DMS79 (cell line): ENCODE results near the gene IARS2.
"Not testable (repeated sequence)": the region's sequence is repeated elsewhere in the genome, so short reads cannot be mapped to it uniquely, and the experiment has no call there.

Experiments used
- DNase-seq: peaks from one replicate; lab custom pipeline; 2025; lab: John Stamatoyannopoulos, UW

IARS2 gene

GRCh38 chr1:220112600-220112999, 18.7 kb downstream of the IARS2 start:
- DNase-seq: not testable (repeated sequence)

DNA sequence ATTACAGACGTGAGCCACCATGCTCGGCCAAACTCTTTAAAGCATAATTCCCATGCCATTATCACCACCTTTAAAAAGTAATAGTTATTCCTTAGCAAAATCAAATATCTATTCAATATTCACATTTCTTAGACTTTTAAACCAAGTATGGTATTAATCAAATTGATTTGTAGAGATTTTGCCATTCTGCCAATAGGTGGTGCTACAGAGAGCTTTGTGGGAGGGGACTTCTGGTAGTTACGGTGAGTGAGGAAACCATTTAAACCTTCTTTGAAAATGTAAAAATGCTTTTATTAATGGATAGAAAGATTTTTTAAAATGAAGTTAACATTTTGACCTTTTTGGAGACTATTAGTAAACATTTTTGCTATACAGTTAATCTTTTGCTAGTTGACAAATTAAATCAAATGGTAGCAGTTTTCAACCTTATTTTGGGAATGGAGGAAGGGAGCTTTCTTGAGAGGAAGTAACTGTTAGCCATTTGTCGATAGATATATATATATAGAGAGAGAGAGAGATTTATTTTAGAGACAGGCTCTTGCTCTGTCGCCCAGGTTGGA, 19.3 kb downstream of the IARS2 start:
- no peak for DNase-seq

- no peak for DNase-seq
These were observed 25.1 kb downstream of the IARS2 start for GRCh38 chr1:220119043-220119512.

- DNase-seq: no peak
These were observed 28.0 kb downstream of the IARS2 start for GRCh38 chr1:220121791-220122530.

DNA sequence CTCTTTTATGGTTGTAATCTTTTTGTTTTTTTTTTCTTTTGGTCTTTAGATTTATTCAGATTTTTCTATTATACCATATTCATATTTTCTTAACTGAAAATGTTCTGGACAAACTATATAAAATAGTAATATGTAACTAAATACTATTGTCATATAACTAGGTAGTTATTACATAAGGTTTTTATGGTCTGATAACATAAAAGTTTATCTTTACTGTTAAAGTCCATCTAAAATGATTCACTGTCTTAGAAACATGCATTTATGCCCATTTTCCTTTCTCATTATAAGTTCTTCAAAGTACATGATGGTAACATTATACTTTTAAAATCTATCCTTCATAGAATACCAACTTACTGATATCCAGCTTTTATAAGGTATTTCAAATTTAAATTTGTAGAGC, 29.1 kb downstream of the IARS2 start:
- no peak for DNase-seq

GRCh38 chr1:220123889-220124288, 30.0 kb downstream of the IARS2 start:
- DNase-seq: no peak

DNA sequence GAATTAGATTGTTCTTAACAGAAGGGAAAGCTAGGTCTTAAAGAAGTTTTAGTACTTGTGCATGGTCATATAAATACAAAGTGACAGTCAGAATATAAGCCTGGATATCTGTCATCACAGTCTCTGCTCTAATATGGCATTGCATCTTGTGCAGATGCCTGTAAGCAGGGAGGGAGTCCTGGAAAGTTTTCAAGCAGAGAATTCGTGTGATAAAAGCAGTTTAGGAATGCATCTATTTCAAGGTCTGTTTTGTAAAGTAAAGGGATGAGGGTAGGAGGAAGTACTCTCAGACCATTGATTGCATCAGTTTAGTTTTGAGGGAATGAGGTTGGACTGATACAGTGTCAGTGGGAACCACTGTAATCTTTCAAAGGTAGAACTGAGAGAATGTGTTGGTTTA, 30.6 kb downstream of the IARS2 start:
- no peak for DNase-seq

DNA sequence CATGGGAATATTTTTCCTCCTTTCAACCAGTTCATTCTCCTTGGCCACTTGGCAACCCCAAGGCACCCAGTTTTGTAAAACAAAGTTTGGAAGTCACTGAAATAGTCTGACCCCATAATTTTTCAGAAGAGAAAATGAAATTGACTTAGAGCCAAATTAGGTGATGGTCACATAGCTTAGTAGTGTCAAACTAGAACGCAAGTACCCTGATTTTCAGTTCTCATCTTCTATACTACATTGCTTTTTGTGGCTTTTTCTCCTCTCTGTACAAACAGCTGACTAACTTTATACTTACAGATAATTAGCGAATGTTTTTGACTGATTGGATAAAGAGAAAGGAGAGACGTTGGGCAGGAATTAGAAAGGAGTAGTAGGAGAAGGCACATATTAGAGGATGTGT, 33.1 kb downstream of the IARS2 start:
- DNase-seq: no peak

DNA sequence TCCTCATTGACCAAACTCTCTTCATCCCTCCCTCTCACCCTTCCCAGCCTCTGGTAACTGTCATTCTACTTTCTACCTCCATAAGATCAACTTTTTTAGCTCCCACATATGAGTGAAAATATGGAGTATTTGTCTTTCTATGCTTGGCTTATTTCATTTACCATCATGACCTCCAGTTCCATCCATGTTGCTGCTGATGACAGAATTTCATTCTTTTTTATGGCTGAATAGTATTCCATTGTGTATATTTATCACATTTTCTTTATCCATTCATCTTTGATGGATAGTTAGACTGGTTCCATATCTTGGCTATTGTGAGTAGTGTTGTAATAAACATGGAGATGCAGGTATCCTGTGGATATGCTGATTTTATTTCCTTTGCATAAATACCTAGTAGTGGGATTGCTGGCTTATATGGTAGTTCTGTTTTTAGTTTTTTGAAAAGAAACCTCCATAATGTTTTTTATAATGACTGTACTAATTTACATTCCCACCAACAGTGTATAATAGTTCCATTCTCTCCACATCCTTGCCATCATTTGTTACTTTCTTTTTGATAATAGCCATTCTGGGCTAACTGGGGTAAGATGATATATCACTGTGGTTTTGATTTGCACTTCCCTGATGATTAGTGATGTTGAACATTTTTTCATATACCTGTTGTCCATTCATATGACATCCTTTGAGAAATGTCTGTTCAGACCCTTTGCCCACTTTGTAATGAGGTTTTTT, 35.7 kb downstream of the IARS2 start:
- no peak for DNase-seq

DNA sequence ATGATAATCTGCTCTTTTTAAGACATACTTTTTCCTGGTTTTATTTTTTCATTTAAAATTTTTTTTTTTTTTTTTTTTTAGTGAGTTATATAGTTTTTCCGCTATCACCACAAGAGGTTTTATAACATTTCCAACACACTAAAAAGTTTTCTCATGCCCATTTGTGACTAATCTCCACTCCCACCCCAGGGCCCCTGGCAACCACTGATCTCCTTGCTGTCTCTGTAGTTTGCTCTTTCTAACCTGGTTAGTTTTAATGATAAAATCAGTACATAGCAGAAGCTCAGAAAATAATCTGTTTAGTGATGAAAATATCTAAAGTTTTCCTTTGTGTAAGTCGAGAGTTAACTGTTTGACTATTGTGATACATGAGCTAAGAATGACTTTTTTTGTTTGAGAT, 41.8 kb downstream of the IARS2 start:
- DNase-seq: no peak

DNA sequence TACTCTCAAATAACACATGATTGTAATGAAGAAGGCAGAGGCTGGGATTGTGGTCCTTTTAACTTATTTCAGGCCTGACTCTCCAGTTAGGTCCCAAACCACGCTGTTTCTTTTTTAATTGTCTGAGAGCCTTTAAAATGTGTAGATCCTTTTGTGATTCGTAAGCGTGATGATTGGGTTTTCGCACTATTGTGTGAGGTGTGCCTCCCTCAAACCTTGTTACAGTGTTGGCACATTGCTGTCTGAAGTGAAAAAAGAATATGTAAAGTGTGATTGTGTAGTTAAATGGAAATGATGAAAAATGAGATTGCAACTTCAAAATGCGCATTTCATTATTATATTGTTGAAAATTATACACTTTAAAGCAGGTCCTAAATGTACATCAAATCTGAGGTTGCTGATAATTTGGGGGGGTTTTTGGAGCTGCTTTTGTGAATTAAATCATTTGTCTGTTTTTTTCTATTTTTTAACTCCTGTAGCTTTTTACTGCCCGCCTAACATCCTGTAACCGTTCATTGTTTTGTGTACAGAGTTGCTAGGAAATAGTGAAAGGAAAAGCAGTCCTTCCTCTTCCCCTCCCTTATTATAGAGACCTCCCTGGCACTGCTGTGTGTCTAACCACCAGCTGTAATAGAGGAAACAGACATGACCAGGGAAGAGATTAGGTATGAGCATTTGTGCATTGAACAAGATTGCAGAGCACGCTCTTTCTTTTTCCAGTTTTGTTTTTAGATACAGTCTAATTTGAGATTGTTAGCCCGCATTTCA, 43.3 kb downstream of the IARS2 start:
- DNase-seq: no peak

DNA sequence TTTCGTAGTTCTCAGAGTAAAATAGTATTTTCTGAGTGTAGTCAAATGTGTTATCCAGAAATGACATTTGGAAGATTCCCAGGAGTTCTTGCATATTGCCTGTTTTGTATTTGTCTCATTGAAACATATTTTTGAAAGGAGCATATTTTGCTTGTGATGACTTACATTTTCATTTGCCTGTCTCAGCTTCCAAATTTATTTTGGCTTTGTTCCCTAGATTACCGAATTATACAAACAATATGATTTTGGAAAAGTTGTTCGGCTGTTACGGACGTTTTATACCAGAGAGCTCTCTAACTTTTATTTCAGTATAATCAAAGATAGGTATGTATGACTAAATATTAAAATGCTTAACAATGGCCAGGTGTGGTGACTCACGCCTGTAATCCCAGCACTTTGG, 46.0 kb downstream of the IARS2 start:
- DNase-seq: no peak

- DNase-seq: no peak
These were observed 50.1 kb downstream of the IARS2 start for GRCh38 chr1:220144051-220144450.

GRCh38 chr1:220149742-220150141, 55.8 kb downstream of the IARS2 start:
- no peak for DNase-seq

GRCh38 chr1:220151454-220151853, 57.5 kb downstream of the IARS2 start:
- DNase-seq: no peak

DNA sequence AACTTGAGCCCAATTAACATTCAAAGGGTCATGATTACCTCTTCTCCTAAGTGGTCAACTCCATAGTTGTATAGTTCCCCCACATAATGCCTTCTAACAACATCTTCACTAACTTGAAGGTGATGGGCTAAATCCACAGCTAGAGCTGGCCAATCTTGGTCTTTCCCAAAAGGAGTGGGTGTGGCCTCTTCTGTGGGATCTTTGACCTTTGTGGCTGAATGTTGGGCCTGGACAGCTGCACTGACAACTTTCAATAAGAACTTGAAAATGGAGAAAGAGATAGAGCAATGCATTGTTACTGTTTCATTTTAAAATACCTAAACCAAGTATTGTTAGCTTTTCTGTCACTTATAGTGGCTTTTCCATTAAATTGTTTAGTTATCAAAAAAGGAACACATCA, 59.2 kb downstream of the IARS2 start:
- no peak for DNase-seq

DNA sequence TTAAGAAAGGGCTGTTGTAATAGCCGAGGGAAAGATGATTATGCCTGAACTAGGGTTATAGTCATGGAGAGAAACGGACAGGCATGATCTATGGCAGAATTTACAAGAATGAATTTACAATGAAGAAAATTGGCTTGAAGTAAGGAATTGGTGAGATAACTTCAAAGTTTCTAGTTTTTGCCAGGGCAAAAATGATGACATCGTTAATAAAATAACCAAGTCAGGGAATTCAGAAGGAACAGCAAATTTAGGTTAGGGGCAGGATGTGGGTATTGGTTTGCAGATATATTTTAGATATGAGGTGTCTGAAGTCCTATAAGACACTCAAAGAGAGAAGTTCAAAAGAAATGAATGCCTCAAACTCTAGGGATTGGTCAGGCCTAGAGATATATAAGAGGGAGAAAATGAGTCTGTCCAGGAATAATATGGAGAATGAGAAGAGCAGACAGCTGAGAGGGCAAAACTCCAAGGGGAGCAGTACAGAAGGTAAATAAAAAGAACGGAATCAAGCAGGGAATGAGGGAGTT, 62.8 kb downstream of the IARS2 start:
- no peak for DNase-seq

DNA sequence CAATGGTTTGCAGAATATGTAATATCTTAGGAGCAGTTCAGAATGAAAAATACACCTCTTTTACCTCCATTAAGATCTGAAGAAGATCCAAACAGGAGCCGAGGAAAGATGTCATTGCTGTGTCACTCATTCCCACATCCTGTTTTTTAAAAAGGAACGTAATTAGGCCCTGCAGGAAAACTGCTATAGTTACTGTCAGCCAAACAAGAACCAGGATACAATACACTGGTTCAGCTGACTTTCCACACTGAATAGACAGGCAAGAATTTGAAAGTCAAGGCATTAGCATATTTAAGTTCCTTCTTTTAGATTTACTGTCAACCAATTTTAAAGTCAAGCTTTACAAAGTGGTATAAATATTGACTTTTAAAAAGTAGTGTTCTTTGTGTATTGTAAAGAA, 63.8 kb downstream of the IARS2 start:
- no peak for DNase-seq

DNA sequence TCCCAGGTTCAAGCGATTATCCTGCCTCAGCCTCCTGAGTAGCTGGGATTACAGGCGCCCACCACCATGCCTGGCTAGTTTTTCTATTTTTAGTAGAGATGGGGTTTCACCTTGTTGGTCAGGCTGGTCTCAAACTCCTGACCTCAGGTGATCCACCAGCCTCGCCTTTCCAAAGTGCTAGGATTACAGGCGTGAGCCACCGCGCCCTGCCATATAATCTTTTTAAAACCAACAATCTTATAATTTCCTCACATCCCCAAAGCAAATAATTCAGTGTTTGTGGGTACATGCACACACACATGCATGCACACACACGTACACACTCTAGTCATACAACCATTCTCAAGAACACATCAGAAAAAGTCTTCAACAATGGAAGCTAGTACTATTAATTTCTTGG, 64.6 kb downstream of the IARS2 start:
- DNase-seq: not testable (repeated sequence)

DNA sequence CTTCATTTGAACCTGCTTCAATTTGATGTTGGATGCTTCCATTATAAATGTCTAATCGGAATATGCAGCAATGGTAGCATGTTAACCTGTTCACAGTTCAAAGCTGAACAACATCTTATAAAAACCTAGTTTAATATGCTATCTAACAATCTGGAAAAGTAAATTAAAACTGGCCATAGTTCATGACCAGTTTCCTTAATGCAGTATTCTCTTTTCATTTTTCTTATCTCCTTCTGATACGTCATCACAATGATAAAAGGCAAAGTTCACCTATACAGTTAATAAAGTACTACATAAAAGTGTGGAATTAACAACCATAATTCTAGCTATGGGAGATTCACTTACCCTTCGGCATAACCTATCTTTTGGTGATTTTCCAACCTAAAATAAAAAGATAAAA, 65.1 kb downstream of the IARS2 start:
- DNase-seq: no peak

DNA sequence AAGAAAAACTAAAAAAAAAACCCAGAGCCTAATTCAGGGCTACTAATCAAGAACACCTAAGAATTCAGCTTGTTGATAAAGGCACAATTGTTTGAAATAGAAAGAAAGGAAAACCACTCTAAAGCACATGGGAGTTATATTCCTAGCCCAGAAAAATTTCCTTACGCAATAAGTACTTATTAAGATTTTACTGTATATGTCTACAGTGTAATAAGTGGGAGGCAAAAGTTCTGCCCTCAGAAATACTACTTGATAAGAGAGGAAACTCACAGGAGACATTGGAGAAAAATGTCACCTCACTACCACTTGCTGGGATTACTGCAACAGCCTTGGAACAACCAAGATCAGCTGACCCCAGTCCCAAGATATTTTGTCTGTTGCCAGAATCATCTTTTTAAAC, 66.1 kb downstream of the IARS2 start:
- no peak for DNase-seq

- no peak for DNase-seq
These were observed 70.2 kb downstream of the IARS2 start for GRCh38 chr1:220164116-220164515.
